Measurements from ENCODE around the gene CNOT9. TPM values are rescaled to one million over a fixed set of nuclear protein-coding genes. Genes with fewer than 3 reads are reported as not detected.

The CNOT9 gene
- total RNA-seq, 1 donor from 2014 or later: 74.4 TPM

DNA sequence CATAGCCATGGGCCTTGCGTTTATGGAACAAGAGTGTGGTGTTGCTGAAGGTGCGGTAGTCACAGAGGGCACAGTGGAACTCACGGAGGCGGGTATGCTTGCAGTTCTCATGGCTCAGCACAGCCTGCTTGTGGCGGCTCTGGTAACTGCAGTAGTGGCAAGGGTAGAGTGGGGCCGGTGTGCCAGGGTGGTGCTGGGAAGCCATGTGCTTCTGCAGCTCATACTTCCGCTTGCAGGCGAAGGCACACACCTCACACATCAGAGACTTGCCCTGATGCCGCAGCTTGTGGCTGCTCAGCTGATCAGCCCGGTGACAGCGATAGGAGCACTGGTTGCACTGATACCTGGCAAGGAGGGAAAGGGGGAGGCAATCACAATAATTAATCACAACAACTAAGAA lies 76.1 kb downstream of the CNOT9 start:
- Mint-ChIP-seq H3K27me3 (no peaks in the 10 kb centered on the region), H3K4me1 (no peaks in the 10 kb centered on the region), H3K27ac (no peak overlapping the region), H3K4me3 (no peak overlapping the region), H3K9me3 (no peaks in the 10 kb centered on the region), H3K36me3 (ENCODE audit: low read depth) (peaks cover 81% of the 10 kb centered on the region)
- TF ChIP-seq, protein P1, sequence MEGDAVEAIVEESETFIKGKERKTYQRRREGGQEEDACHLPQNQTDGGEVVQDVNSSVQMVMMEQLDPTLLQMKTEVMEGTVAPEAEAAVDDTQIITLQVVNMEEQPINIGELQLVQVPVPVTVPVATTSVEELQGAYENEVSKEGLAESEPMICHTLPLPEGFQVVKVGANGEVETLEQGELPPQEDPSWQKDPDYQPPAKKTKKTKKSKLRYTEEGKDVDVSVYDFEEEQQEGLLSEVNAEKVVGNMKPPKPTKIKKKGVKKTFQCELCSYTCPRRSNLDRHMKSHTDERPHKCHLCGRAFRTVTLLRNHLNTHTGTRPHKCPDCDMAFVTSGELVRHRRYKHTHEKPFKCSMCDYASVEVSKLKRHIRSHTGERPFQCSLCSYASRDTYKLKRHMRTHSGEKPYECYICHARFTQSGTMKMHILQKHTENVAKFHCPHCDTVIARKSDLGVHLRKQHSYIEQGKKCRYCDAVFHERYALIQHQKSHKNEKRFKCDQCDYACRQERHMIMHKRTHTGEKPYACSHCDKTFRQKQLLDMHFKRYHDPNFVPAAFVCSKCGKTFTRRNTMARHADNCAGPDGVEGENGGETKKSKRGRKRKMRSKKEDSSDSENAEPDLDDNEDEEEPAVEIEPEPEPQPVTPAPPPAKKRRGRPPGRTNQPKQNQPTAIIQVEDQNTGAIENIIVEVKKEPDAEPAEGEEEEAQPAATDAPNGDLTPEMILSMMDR (IDR thresholded peaks at IDR 0.05): no peak
- ATAC-seq (ENCODE audit: low read depth): no peak
- ChIA-PET CTCF (no interaction called here), POLR2A (no interaction called here)
- intact Hi-C loops (cut with micrococcal nuclease): loop anchor here (5.0 kb wide), 1 partner anchor 352 kb away; the partner anchor contains the start of gene TMBIM1
- no peak for DNase-seq

GRCh38 chr2:218645126-218645525 lies 76.5 kb downstream of the CNOT9 start:
- no peak overlapping the region for H3K4me3 Mint-ChIP-seq
- POLR2A ChIA-PET: interaction anchor here (0.5 kb wide), 1 partner anchor 45 kb away, joined by 5 read pairs; no protein-coding TSS in a partner anchor

More at GRCh38 chr2:218645126-218645525, 76.5 kb downstream of the CNOT9 start:
- intact Hi-C loops (cut with micrococcal nuclease): loop anchor here (5.0 kb wide), 1 partner anchor 353 kb away; the partner anchor contains the start of gene TMBIM1
- Mint-ChIP-seq H3K4me1 (no peaks in the 10 kb centered on the region), H3K9me3 (no peaks in the 10 kb centered on the region), H3K27ac (no peak overlapping the region), H3K36me3 (ENCODE audit: low read depth) (peaks cover 83% of the 10 kb centered on the region), H3K27me3 (no peaks in the 10 kb centered on the region)
- DNase-seq: no peak
- ATAC-seq (ENCODE audit: low read depth): no peak
- CTCF ChIA-PET: no interaction called here
- TF ChIP-seq, protein P1 (IDR thresholded peaks at IDR 0.05): no peak

Other genes with a start within 250 kb of the CNOT9 start
- not detected in 2 replicates for gene CATIP, start 212.0 kb upstream of the CNOT9 start, total RNA-seq
- 0.89 and 0.93 TPM in 2 replicates for gene SLC11A1, start 186.6 kb upstream of the CNOT9 start, total RNA-seq
- 107 and 118 TPM in 2 replicates for gene CTDSP1, start 169.0 kb upstream of the CNOT9 start, total RNA-seq
- 0.07 TPM in 1 of 2 replicates, not detected in the other for gene VIL1, start 149.7 kb upstream of the CNOT9 start, total RNA-seq
- 14.3 and 23.1 TPM in 2 replicates for gene USP37, start 488 bp upstream of the CNOT9 start, total RNA-seq
- gene PLCD4, start 39.1 kb downstream of the CNOT9 start, total RNA-seq: 0.64 and 1.0 TPM in 2 replicates
- 44.9 and 63.6 TPM in 2 replicates for gene ZNF142, start 90.8 kb downstream of the CNOT9 start, total RNA-seq
- 66.9 and 75.1 TPM in 2 replicates for gene BCS1L, start 90.8 kb downstream of the CNOT9 start, total RNA-seq
- 29.7 and 35.1 TPM in 2 replicates for gene RNF25, start 103.2 kb downstream of the CNOT9 start, total RNA-seq
- gene STK36, start 103.2 kb downstream of the CNOT9 start, total RNA-seq: 24.2 and 29.2 TPM in 2 replicates
- gene TTLL4, start 142.0 kb downstream of the CNOT9 start, total RNA-seq: 36.0 and 37.2 TPM in 2 replicates
- 0.49 and 0.55 TPM in 2 replicates for gene CYP27A1, start 213.3 kb downstream of the CNOT9 start, total RNA-seq

Data from activated B cell treated with CpG ODN at 0.5 μM for 24 hours (primary cell).